GM12865 (cell line): ENCODE results near the gene ZNF484.
"Not testable (repeated sequence)": the region's sequence is repeated elsewhere in the genome, so short reads cannot be mapped to it uniquely, and the experiment has no call there.

ENCODE experiments used
- DNase-seq: peaks from one replicate; pipeline ENCODE4 v3.0.0; 2010; ENCODE audit warnings: low read depth
- H3K4me3 ChIP-seq: 2 replicates; pipeline ENCODE4 v1.5.1; 2011; ENCODE audit warnings: mild to moderate bottlenecking, low read depth, low read length, control low read depth
- CTCF ChIP-seq: IDR thresholded peaks from 2 replicates; pipeline ENCODE4 v1.5.1; 2011; ENCODE audit warnings: low read length, control low read depth, low read depth, inconsistent platforms; ENCODE audit not compliant: insufficient read depth; ENCODE audit errors: missing control alignments

Gene ZNF484

DNA sequence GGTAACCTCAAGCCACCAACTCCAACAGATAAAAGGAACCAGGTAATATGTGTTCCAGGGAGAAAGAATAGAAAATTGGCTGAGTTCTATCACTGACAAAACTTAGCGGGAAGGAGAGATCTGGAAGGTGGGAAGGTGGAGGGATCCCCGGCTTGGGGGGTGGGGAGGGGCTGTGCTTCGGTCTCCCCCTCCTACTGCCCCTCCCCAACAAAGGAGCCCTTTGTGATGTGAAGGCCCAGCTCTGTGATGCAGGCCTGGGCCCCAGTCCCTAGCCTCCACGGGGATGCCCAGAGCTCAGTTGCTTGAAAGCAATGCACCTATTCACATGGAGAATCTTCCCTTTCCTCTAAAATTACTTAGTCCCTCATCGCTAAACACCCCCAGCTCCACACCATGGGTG lies 4.4 kb upstream of the ZNF484 start:
- H3K4me3 ChIP-seq = no peak overlapping the region
- no peak for DNase-seq
- TF ChIP-seq CTCF = no peak

DNA sequence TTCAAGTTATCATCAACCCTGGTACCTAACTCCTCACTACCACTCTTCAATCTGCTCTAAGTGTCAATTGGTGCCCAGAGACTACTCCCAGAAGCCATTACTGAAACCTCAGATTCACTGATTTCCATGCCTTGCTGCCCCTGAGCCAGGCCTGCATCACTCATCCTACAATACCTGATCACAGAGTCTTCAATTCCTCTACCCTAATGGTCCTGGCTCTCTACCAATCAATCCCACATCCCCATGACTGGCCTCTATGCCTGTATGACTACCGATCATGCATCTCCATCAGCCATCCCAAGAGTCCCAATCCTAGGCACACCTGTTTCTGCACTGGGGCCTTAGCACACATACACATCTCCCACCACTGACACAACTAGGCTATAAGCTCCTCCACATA lies 2.5 kb downstream of the ZNF484 start:
- no peak for DNase-seq
- no peak for TF ChIP-seq CTCF
- H3K4me3 ChIP-seq = no peak overlapping the region

GRCh38 chr9:92870289-92870688 lies 7.5 kb downstream of the ZNF484 start:
- no peak for DNase-seq

DNA sequence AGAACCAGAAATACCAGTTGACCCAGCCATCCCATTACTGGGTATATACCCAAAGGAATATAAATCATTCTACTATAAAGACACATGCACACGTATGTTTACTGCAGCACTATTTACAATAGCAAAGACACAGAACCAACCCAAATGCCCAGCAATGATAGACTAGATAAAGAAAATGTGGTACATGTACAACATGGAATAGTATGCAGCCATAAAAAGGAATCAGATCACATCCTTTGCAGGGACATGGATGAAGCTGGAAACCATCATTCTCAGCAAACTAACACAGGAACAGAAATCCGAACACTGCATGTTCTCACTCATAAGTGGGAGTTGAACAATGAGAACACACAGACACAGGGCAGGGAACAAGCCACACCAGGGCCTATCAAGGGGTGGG lies 11.2 kb downstream of the ZNF484 start:
- DNase-seq, H3K4me3 ChIP-seq: not testable (repeated sequence)

More at GRCh38 chr9:92870289-92870688, 7.5 kb downstream of the ZNF484 start:
- H3K4me3 ChIP-seq = no peak overlapping the region
- no peak for TF ChIP-seq CTCF

GRCh38 chr9:92864152-92864551 lies 13.7 kb downstream of the ZNF484 start:
- TF ChIP-seq CTCF = no peak
- no peak overlapping the region for H3K4me3 ChIP-seq
- no peak for DNase-seq

GRCh38 chr9:92860867-92861266 lies 17.0 kb downstream of the ZNF484 start:
- no peak for TF ChIP-seq CTCF
- H3K4me3 ChIP-seq = no peak overlapping the region
- DNase-seq = no peak

DNA sequence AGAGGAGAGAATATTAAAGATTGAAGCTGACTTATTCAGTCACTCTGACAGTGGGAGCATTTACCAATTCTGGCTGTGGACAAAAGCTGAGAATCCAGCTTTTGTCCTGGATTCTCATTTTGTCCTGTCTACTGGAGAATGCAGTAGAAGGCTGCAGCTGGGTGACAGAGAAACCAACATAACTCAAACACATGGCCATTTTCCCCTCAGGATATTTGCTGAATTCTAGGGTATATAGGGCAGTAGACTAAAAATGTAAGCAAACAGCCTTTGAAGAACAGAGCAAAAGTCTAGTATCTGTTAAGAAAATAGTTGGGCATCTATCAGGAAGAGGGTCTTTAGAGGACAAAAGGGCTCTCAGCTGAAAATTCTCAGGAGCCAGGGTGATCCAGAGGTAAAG lies 20.6 kb downstream of the ZNF484 start:
- DNase-seq = no peak
- no peak for TF ChIP-seq CTCF
- H3K4me3 ChIP-seq = no peak overlapping the region
